T-helper 17 cell (primary cell): ENCODE results near the gene SNAPC4. TPM values are rescaled to one million over a fixed set of nuclear protein-coding genes. Genes with fewer than 3 reads are reported as not detected.

Source experiments
- ATAC-seq: fragments of 150-1000 bp; cut with Tn5 transposase; 2 replicates; pipeline ENCODE4 v1.10.0; 2021; ENCODE audit warnings: mild to moderate bottlenecking, moderate library complexity
- DNase-seq, 3 donors: peaks; one replicate each; pipeline versions ENCODE4 v3.0.0 to v3.0.0-alpha.2; 2020 to 2021
- H3K9me3 ChIP-seq: one replicate; pipeline ENCODE4 v1.7.0; 2013; ENCODE audit warnings: low read length, mild to moderate bottlenecking; ENCODE audit not compliant: control insufficient read depth, poor library complexity, severe bottlenecking
- H3K27ac Mint-ChIP-seq: one replicate; pipeline ENCODE4 v1.8.0; 2022; ENCODE audit warnings: mild to moderate bottlenecking, moderate library complexity, mixed read lengths
- H3K27me3 Mint-ChIP-seq: one replicate; pipeline ENCODE4 v1.8.0; 2022; ENCODE audit warnings: mixed read lengths
- H3K36me3 Mint-ChIP-seq: one replicate; pipeline ENCODE4 v1.8.0; 2022; ENCODE audit warnings: low read depth, mixed read lengths
- H3K4me1 Mint-ChIP-seq: one replicate; pipeline ENCODE4 v1.8.0; 2022; ENCODE audit warnings: mild to moderate bottlenecking, mixed read lengths
- H3K4me3 Mint-ChIP-seq: one replicate; pipeline ENCODE4 v1.8.0; 2022; ENCODE audit warnings: mild to moderate bottlenecking, moderate library complexity, mixed read lengths
- total RNA-seq, 4 donors: library from RNA in 2 of 4; stranded (reverse) in 2 of 4; gene quantifications; one replicate each; pipeline ENCODE4 v1.2.3 and lab custom pipeline; 2022 to 2026

The SNAPC4 gene
- total RNA-seq, 2 donors from 2014 or later = 10.6 to 11.0 TPM

- Mint-ChIP-seq H3K4me3 (peak overlapping the region; percentile 92), H3K4me1 (peaks cover 19% of the 10 kb centered on the region)
- peak; percentile 79 for ATAC-seq
These were observed 38.8 kb upstream of the SNAPC4 start for GRCh38 chr9:136438548-136439480.

GRCh38 chr9:136437839-136438547 lies 38.0 kb upstream of the SNAPC4 start:
- H3K27me3 Mint-ChIP-seq = no peaks in the 10 kb centered on the region
- ATAC-seq (peak; percentile 35), DNase-seq (peak in 1 of 3 donors; percentile 18)
- H3K27ac Mint-ChIP-seq = peak overlapping the region; percentile 92
- no peaks in the 10 kb centered on the region for H3K9me3 ChIP-seq
- no peaks in the 10 kb centered on the region for H3K36me3 Mint-ChIP-seq
- H3K4me3 Mint-ChIP-seq = peak overlapping the region; percentile 92
- peaks cover 17% of the 10 kb centered on the region for H3K4me1 Mint-ChIP-seq

More at GRCh38 chr9:136438548-136439480, 38.8 kb upstream of the SNAPC4 start:
- peak overlapping the region; percentile 92 for H3K27ac Mint-ChIP-seq
- H3K27me3 Mint-ChIP-seq = no peaks in the 10 kb centered on the region
- peaks cover 2% of the 10 kb centered on the region for H3K36me3 Mint-ChIP-seq
- no peaks in the 10 kb centered on the region for H3K9me3 ChIP-seq
- DNase-seq = peak; percentile 44 to 55 (median 51)

- H3K4me1 Mint-ChIP-seq = peaks cover 15% of the 10 kb centered on the region
- DNase-seq (no peak), ATAC-seq (no peak)
- peak overlapping the region; percentile 92 for H3K27ac Mint-ChIP-seq
- H3K4me3 Mint-ChIP-seq = peak overlapping the region; percentile 92
- H3K36me3 Mint-ChIP-seq = no peaks in the 10 kb centered on the region
- no peaks in the 10 kb centered on the region for H3K9me3 ChIP-seq
- H3K27me3 Mint-ChIP-seq = no peaks in the 10 kb centered on the region
These were observed 37.5 kb upstream of the SNAPC4 start for GRCh38 chr9:136437430-136437829.

- H3K27ac Mint-ChIP-seq = peak overlapping the region; percentile 92
- DNase-seq = no peak
These were observed 36.2 kb upstream of the SNAPC4 start for GRCh38 chr9:136436055-136436634.

GRCh38 chr9:136434580-136435169 lies 34.7 kb upstream of the SNAPC4 start:
- Mint-ChIP-seq H3K4me3 (no peak overlapping the region), H3K27ac (no peak overlapping the region), H3K36me3 (no peaks in the 10 kb centered on the region), H3K4me1 (peaks cover 15% of the 10 kb centered on the region), H3K27me3 (no peaks in the 10 kb centered on the region)
- ATAC-seq (no peak), DNase-seq (no peak)
- no peaks in the 10 kb centered on the region for H3K9me3 ChIP-seq

More at GRCh38 chr9:136436055-136436634, 36.2 kb upstream of the SNAPC4 start:
- Mint-ChIP-seq H3K4me3 (no peak overlapping the region), H3K27me3 (no peaks in the 10 kb centered on the region), H3K36me3 (no peaks in the 10 kb centered on the region), H3K4me1 (peaks cover 15% of the 10 kb centered on the region)
- H3K9me3 ChIP-seq = no peaks in the 10 kb centered on the region
- no peak for ATAC-seq

- no peak overlapping the region for H3K27ac Mint-ChIP-seq
- no peak for ATAC-seq
- DNase-seq = no peak
- H3K9me3 ChIP-seq = no peaks in the 10 kb centered on the region
- H3K36me3 Mint-ChIP-seq = no peaks in the 10 kb centered on the region
- H3K4me1 Mint-ChIP-seq = peaks cover 15% of the 10 kb centered on the region
- H3K4me3 Mint-ChIP-seq = no peak overlapping the region
- no peaks in the 10 kb centered on the region for H3K27me3 Mint-ChIP-seq
These were observed 34.0 kb upstream of the SNAPC4 start for GRCh38 chr9:136433849-136434579.

GRCh38 chr9:136433043-136433715 lies 33.2 kb upstream of the SNAPC4 start:
- no peaks in the 10 kb centered on the region for H3K9me3 ChIP-seq
- ATAC-seq = no peak
- H3K4me3 Mint-ChIP-seq = no peak overlapping the region
- no peak for DNase-seq
- no peak overlapping the region for H3K27ac Mint-ChIP-seq
- H3K27me3 Mint-ChIP-seq = no peaks in the 10 kb centered on the region
- no peaks in the 10 kb centered on the region for H3K36me3 Mint-ChIP-seq
- H3K4me1 Mint-ChIP-seq = peaks cover 15% of the 10 kb centered on the region

GRCh38 chr9:136432591-136432990 lies 32.6 kb upstream of the SNAPC4 start:
- Mint-ChIP-seq H3K27me3 (no peaks in the 10 kb centered on the region), H3K36me3 (no peaks in the 10 kb centered on the region), H3K4me1 (peaks cover 12% of the 10 kb centered on the region), H3K27ac (no peak overlapping the region), H3K4me3 (no peak overlapping the region)
- ATAC-seq (no peak), DNase-seq (no peak)
- no peaks in the 10 kb centered on the region for H3K9me3 ChIP-seq

GRCh38 chr9:136431782-136432350 lies 31.9 kb upstream of the SNAPC4 start:
- ATAC-seq = no peak
- H3K27ac Mint-ChIP-seq = no peak overlapping the region
- H3K27me3 Mint-ChIP-seq = no peaks in the 10 kb centered on the region
- H3K4me3 Mint-ChIP-seq = no peak overlapping the region
- no peaks in the 10 kb centered on the region for H3K9me3 ChIP-seq
- H3K4me1 Mint-ChIP-seq = peaks cover 5% of the 10 kb centered on the region
- H3K36me3 Mint-ChIP-seq = no peaks in the 10 kb centered on the region
- DNase-seq = no peak

GRCh38 chr9:136430588-136431234 lies 30.7 kb upstream of the SNAPC4 start:
- Mint-ChIP-seq H3K4me3 (no peak overlapping the region), H3K27ac (no peak overlapping the region), H3K4me1 (peaks cover 2% of the 10 kb centered on the region), H3K27me3 (no peaks in the 10 kb centered on the region), H3K36me3 (no peaks in the 10 kb centered on the region)
- H3K9me3 ChIP-seq = no peaks in the 10 kb centered on the region
- ATAC-seq (no peak), DNase-seq (no peak)

- no peak for DNase-seq
These were observed 29.9 kb upstream of the SNAPC4 start for GRCh38 chr9:136429683-136430491.

More at GRCh38 chr9:136429683-136430491, 29.9 kb upstream of the SNAPC4 start:
- no peak for ATAC-seq
- Mint-ChIP-seq H3K27me3 (no peaks in the 10 kb centered on the region), H3K4me1 (peaks cover 2% of the 10 kb centered on the region), H3K27ac (no peak overlapping the region), H3K4me3 (no peak overlapping the region), H3K36me3 (no peaks in the 10 kb centered on the region)
- no peaks in the 10 kb centered on the region for H3K9me3 ChIP-seq
